GM18870 (cell line): Measurements from ENCODE around the gene MIF4GD.

Source experiments
- ATAC-seq: cut with Tn5 transposase; IDR thresholded peaks from one replicate; pipeline ENCODE4 v1.9.1; 2021; ENCODE audit warnings: moderate library complexity; ENCODE audit not compliant: unreplicated experiment

Gene MIF4GD

DNA sequence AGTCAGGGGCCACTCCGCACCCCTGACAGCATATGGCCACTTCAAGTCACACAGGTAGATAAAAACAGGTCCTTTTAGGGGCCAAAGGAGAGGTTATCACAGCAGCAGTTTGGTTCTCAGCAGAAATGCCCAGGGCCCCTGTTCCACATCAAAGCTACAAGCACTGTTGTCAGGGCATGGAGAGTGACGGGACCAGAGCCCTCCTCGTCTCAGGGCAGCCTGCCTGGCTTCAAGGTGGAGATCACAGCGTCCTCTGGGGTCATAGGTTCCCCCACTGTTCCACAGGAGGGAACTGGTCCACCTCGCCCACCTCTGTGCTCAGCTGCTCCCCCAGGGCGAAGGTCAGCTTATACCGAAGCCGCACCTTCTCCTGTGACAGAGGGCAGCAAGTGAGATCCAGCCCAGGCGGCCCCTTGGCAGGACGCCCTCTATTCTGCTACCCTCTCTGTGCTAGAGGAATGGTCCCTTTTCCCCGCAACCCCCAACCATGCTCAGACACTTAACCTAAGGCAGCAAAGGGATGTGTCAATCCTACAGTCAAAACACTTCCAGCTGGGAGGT is 32.9 kb downstream of the MIF4GD start:
- ATAC-seq, result no peak

DNA sequence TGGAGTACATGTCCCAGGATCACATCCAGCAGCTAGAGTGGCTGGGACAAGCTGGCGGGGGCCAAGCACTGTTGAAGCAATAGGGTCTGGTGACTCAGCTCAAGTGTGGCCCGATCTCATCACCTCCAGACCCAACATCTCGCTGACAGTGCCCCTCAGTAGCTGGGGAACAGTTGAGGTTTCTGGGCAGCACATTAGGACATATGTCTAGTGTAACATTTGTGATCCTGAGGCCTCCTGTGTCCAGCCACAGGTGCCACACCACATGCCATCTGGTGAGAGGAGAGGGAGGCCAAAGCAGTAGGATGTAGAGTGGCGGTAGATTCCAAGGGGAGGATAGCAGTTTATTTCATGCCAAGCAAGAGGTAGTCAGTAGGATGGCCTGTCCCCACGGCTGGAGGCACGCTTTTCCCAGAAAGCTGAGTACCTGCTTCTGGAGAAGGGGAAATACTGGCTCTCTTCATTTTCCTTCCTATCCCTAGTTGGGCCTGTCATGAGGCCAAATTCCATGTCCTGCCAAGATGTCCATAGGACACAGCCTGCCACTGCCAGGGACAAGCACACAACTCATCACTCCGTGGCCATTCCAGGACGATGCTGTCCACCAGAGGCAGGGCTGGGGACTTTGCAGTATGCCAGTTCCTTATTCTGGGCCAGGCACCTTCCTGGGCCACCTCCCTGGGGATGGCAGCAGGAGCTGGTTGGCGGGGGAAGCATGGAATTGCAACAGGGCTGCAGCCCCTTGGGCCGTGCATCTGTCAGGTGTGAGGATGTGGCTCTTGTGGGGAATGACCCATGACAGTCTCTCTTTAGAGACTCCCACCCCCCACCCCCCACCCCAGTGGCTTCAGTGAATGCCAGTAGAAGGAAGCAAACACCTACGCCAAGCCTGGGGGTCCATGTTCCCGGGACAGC is 33.7 kb downstream of the MIF4GD start:
- ATAC-seq, result no peak

DNA sequence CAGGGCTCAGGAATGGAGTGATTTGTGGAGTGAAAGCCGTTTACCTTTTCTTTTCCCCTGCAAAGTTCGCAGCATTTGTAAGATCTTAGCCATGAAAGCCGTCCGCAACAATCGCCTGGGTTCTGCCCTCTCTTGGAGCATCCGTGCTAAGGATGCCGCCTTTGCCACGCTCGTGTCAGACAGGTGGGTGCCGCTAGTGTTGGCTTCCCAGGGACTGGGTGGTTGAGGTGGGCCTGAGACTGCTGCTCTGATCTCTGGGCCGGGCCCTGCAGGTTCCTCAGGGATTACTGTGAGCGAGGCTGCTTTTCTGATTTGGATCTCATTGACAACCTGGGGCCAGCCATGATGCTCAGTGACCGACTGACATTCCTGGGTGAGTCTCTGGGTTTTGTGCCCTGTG is 38.2 kb downstream of the MIF4GD start:
- ATAC-seq, result no peak

DNA sequence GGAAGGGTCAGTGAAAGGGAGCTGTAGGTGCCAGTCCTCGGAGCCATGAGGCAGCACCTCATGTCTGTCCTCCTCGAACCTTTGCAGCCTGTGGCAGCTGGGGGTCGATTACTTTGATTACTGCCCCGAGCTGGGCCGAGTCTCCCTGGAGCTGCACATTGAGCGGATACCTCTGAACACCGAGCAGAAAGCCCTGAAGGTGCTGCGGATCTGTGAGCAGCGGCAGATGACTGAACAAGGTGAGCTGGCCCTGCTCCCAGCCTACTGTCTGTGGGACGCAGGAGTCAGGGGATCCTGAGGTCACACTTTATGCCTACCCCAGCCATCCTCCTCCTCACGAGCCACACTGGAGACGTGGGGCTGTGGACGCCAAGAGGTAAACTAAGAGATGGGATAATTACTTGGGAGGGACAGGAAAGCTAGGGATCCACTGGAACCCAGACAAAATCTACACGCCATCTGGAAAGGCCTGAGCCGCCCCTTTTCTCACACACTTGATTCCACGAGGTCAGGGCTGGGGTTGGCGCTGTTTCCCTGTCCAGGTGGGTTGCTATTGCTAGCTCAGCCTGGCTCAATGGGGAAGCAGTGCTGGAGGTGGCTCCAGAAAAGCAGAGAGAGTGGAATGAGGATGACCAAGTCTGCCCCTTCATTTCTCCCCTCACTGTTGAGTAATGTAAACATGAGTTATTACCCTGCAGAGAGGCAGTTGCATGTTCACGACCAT is 39.1 kb downstream of the MIF4GD start:
- no peak for ATAC-seq

DNA sequence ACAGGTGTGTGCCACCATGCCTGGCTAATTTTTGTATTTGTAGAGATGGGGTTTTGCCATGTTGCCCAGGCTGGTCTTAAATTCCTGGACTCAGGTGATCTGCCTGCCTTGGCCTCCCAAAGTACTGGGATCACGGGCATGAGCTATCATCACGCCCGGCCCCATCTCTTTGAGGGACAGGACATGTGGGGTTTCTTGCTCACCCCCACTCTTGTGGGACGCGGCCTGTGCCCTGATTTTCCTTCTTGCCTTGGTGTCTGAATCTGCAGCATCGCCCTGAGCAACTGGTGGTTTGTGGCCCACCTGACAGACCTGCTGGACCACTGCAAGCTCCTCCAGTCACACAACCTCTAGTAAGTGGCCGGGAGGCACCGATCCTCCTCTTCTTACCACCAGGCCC is 40.0 kb downstream of the MIF4GD start:
- no peak for ATAC-seq

DNA sequence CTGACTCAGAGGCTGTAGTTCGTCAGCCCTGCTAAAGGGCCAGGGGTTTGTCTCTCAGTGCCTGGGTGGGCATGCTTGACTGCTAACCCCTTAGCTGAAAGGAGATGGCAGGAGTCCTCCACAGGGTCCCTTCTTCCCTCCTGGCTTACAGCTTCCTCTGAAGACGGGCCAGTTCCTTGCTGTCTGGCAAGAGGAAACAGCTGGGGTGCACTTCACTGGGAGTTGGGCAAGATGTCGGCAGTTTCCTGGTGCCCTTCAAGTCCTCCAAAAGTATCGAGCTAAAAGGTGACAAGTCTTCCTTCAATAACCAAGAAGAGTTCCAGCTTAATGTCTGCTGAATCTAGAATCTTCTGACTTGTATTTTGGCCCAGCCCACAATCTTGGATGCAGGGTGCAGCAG is 42.2 kb downstream of the MIF4GD start:
- ATAC-seq, result no peak

DNA sequence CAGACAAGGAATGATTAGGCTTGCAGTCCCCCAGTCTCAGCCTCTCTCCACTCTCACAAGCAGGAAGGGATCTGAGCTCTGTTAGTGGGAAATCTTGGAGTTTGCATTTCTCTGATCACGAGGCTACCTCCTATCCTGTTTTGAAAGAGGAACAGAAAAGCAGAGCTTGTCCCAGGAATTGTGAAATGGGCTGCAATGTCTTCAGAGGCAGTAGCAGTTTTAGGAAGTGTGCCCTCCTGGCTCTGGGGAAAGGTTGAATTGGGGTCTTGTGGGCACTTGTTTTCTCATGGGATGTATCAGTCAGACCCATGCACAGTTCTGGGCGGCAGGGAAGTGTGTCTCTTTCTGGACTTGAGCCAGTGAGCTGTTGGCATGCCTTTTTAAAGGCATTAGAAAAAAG is 42.7 kb downstream of the MIF4GD start:
- ATAC-seq, result no peak

DNA sequence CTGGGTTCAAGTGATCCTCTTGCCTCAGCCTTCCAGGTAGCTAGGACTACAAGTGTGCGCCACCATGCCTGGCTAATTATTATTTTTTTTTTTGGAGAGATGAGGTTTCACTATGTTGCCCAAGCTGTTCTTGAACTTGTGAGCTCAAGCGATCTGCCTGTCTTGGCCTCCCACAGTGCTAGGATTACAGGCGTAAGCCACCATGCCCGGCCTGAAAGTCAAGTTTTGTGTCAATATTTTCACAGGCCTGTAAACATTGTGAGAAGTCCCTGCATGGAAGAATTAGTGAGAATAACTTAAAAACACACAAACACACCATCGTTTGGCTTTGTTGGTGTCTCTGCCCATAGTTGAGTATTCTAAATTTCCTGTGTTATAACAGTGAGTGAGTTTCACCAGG is 43.3 kb downstream of the MIF4GD start:
- no peak for ATAC-seq

DNA sequence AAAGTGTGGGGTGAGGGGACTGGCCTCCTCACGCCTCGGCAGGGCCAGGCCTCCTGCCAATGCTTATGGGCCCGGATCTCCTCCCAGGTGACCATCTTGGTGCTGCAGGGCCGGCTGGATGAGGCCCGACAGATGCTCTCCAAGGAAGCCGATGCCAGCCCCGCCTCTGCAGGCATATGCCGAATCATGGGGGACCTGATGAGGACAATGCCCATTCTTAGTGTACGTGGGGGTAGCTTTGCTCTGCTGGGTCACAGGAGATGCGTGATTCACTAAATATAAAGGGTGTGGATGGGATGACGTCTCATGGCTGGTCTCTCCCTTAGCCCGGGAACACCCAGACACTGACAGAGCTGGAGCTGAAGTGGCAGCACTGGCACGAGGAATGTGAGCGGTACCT is 46.0 kb downstream of the MIF4GD start:
- ATAC-seq, result no peak

DNA sequence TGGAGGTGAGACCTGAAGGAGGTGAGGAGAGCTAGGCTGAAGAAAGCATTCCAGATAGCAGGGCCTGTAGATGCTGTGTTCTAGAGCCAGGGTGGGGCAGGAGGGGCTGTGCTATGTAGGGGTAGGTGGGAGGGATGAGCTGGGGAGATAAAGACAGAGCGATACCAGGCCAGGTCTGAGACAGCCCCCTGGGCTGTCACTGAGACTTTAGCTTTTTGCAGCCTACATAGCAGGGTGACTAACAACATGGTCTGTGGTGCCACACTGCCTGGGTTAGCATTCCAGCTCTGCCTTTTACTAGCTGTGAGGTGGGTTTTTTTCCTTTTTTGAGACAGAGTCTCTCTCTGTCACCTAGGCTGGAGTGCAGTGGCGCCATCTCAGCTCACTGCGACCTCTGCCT is 51.2 kb downstream of the MIF4GD start:
- no peak for ATAC-seq

DNA sequence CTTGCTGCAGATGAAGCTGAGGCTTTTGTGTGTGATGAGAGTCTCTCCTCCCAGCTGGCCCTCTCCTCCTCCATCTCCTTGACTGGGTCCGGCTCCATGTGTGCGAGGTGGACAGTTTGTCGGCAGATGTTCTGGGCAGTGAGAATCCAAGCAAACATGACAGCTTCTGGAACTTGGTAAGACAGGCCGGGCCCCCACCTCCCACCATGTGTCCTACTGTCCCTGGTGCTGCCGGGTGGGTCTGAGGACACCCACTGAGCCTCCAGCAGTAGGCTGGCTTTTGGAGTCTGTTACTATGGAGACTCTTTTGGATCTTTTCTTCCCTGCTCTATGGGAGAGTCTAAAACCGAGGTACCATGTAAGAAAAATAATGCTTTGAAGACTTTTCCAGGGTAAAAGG is 52.9 kb downstream of the MIF4GD start:
- no peak for ATAC-seq
